ENCODE measurements around the gene CAB39L. TPM values are rescaled to one million over a fixed set of nuclear protein-coding genes. Genes with fewer than 3 reads are reported as not detected.

Gene CAB39L
- total RNA-seq, 1 experiment from 2014 or later, result 6.6 TPM

- TF ChIP-seq REST (IDR thresholded peaks at IDR 0.05; ENCODE audit: insufficient read depth in 1 of 2, low read depth in 2 of 2, low read length in 1 of 2) (no peak), SIN3A (IDR thresholded peaks at IDR 0.05; ENCODE audit: borderline replicate concordance, insufficient read depth, low read depth, low read length) (no peak), TCF7L2 (IDR thresholded peaks at IDR 0.05; ENCODE audit: low read depth, low read length) (no peak), POLR2AphosphoS5 (IDR thresholded peaks at IDR 0.05; ENCODE audit: low read depth, low read length) (no peak), CTCF (IDR thresholded peaks at IDR 0.05) (no peak)
- no TSS peak for BruUV-seq (replicated peaks)
- H3K4me3 ChIP-seq (ENCODE audit: low read depth in 2 of 2, low read length in 2 of 2), result no peak overlapping the region
- ChIA-PET CTCF (no interaction called here), POLR2A (no interaction called here)
- no peak for ATAC-seq
- H3K27me3 ChIP-seq (ENCODE audit: control insufficient read depth, insufficient read depth, low read length), result no peaks in the 10 kb centered on the region
- no peaks in the 10 kb centered on the region for H3K9me3 ChIP-seq (ENCODE audit: control insufficient read depth, insufficient read depth, low read depth, low read length)
- DNase-seq (ENCODE audit: low read depth, low spot score), result no peak
- intact Hi-C loops (cut with micrococcal nuclease; ENCODE audit: unreplicated experiment) (no loop called here), in situ Hi-C loops (cut with HindIII; ENCODE audit: low pct_unique_long_range_greater_than_20kb, low sequenced_read_pairs) (no loop called here)
- H3K4me1 ChIP-seq (ENCODE audit: control insufficient read depth, insufficient read depth, low read length), result peaks cover 7% of the 10 kb centered on the region
- H3K27ac ChIP-seq (ENCODE audit: low read length), result no peak overlapping the region
- H3K36me3 ChIP-seq (ENCODE audit: control insufficient read depth, insufficient read depth, low read length), result no peaks in the 10 kb centered on the region
These were observed 132.0 kb downstream of the CAB39L start for GRCh38 chr13:49311816-49312215.

GRCh38 chr13:49310251-49310650 lies 133.6 kb downstream of the CAB39L start:
- ATAC-seq, result no peak
- intact Hi-C loops (cut with micrococcal nuclease; ENCODE audit: unreplicated experiment), result no loop called here
- CTCF ChIA-PET, result no interaction called here

More at GRCh38 chr13:49310251-49310650, 133.6 kb downstream of the CAB39L start:
- Histone ChIP-seq H3K27ac (ENCODE audit: low read length) (no peak overlapping the region), H3K4me1 (ENCODE audit: control insufficient read depth, insufficient read depth, low read length) (peaks cover 7% of the 10 kb centered on the region), H3K27me3 (ENCODE audit: control insufficient read depth, insufficient read depth, low read length) (no peaks in the 10 kb centered on the region), H3K36me3 (ENCODE audit: control insufficient read depth, insufficient read depth, low read length) (no peaks in the 10 kb centered on the region), H3K4me3 (ENCODE audit: low read depth in 2 of 2, low read length in 2 of 2) (no peak overlapping the region), H3K9me3 (ENCODE audit: control insufficient read depth, insufficient read depth, low read depth, low read length) (no peaks in the 10 kb centered on the region)
- in situ Hi-C loops (cut with HindIII; ENCODE audit: low pct_unique_long_range_greater_than_20kb, low sequenced_read_pairs), result no loop called here
- BruUV-seq (replicated peaks), result no TSS peak
- TF ChIP-seq REST (IDR thresholded peaks at IDR 0.05; ENCODE audit: insufficient read depth in 1 of 2, low read depth in 2 of 2, low read length in 1 of 2) (no peak), CTCF (IDR thresholded peaks at IDR 0.05) (no peak), POLR2AphosphoS5 (IDR thresholded peaks at IDR 0.05; ENCODE audit: low read depth, low read length) (no peak), SIN3A (IDR thresholded peaks at IDR 0.05; ENCODE audit: borderline replicate concordance, insufficient read depth, low read depth, low read length) (no peak), TCF7L2 (IDR thresholded peaks at IDR 0.05; ENCODE audit: low read depth, low read length) (no peak)
- POLR2A ChIA-PET, result no interaction called here
- no peak for DNase-seq (ENCODE audit: low read depth, low spot score)

Measured in Panc1 (cell line).